ENCODE results near the gene RNU6-7.

The RNU6-7 gene

GRCh38 chr14:32225378-32225920 is 23.6 kb downstream of the RNU6-7 start:
- Mint-ChIP-seq H3K36me3 (peaks cover 3% of the 10 kb centered on the region), H3K27ac (no peak overlapping the region), H3K4me1 (ENCODE audit: low read depth) (no peaks in the 10 kb centered on the region), H3K4me3 (no peak overlapping the region), H3K27me3 (peaks cover 4% of the 10 kb centered on the region), H3K9me3 (ENCODE audit: low read depth) (no peaks in the 10 kb centered on the region)

GRCh38 chr14:32226056-32226455 is 24.2 kb downstream of the RNU6-7 start:
- peaks cover 3% of the 10 kb centered on the region for H3K36me3 Mint-ChIP-seq
- H3K27me3 Mint-ChIP-seq: peaks cover 3% of the 10 kb centered on the region
- no peak overlapping the region for H3K27ac Mint-ChIP-seq
- no peaks in the 10 kb centered on the region for H3K4me1 Mint-ChIP-seq (ENCODE audit: low read depth)
- H3K4me3 Mint-ChIP-seq: no peak overlapping the region
- H3K9me3 Mint-ChIP-seq (ENCODE audit: low read depth): no peaks in the 10 kb centered on the region

GRCh38 chr14:32230181-32230580 is 28.3 kb downstream of the RNU6-7 start:
- H3K27ac Mint-ChIP-seq: no peak overlapping the region
- H3K4me3 Mint-ChIP-seq: no peak overlapping the region
- peaks cover 11% of the 10 kb centered on the region for H3K4me1 Mint-ChIP-seq (ENCODE audit: low read depth)
- no peaks in the 10 kb centered on the region for H3K27me3 Mint-ChIP-seq
- no peaks in the 10 kb centered on the region for H3K9me3 Mint-ChIP-seq (ENCODE audit: low read depth)
- no peaks in the 10 kb centered on the region for H3K36me3 Mint-ChIP-seq

GRCh38 chr14:32230695-32231280 is 28.9 kb downstream of the RNU6-7 start:
- H3K36me3 Mint-ChIP-seq: no peaks in the 10 kb centered on the region
- H3K4me1 Mint-ChIP-seq (ENCODE audit: low read depth): peaks cover 11% of the 10 kb centered on the region
- H3K4me3 Mint-ChIP-seq: no peak overlapping the region
- no peaks in the 10 kb centered on the region for H3K9me3 Mint-ChIP-seq (ENCODE audit: low read depth)
- no peak overlapping the region for H3K27ac Mint-ChIP-seq
- H3K27me3 Mint-ChIP-seq: no peaks in the 10 kb centered on the region

GRCh38 chr14:32232481-32232880 is 30.6 kb downstream of the RNU6-7 start:
- no peaks in the 10 kb centered on the region for H3K36me3 Mint-ChIP-seq
- H3K9me3 Mint-ChIP-seq (ENCODE audit: low read depth): no peaks in the 10 kb centered on the region
- no peak overlapping the region for H3K27ac Mint-ChIP-seq
- no peaks in the 10 kb centered on the region for H3K27me3 Mint-ChIP-seq
- peaks cover 11% of the 10 kb centered on the region for H3K4me1 Mint-ChIP-seq (ENCODE audit: low read depth)
- H3K4me3 Mint-ChIP-seq: no peak overlapping the region

- peaks cover 11% of the 10 kb centered on the region for H3K4me1 Mint-ChIP-seq (ENCODE audit: low read depth)
- no peaks in the 10 kb centered on the region for H3K9me3 Mint-ChIP-seq (ENCODE audit: low read depth)
- no peak overlapping the region for H3K4me3 Mint-ChIP-seq
- H3K27me3 Mint-ChIP-seq: no peaks in the 10 kb centered on the region
- H3K27ac Mint-ChIP-seq: no peak overlapping the region
- H3K36me3 Mint-ChIP-seq: no peaks in the 10 kb centered on the region
These were observed 31.4 kb downstream of the RNU6-7 start for GRCh38 chr14:32233260-32233659.

GRCh38 chr14:32244404-32244803 is 42.6 kb downstream of the RNU6-7 start:
- Mint-ChIP-seq H3K4me1 (ENCODE audit: low read depth) (no peaks in the 10 kb centered on the region), H3K27me3 (peaks cover 1% of the 10 kb centered on the region), H3K36me3 (peaks cover 2% of the 10 kb centered on the region), H3K4me3 (no peak overlapping the region), H3K27ac (no peak overlapping the region), H3K9me3 (ENCODE audit: low read depth) (no peaks in the 10 kb centered on the region)

GRCh38 chr14:32246751-32247150 is 44.9 kb downstream of the RNU6-7 start:
- Mint-ChIP-seq H3K9me3 (ENCODE audit: low read depth) (no peaks in the 10 kb centered on the region), H3K27me3 (peaks cover 1% of the 10 kb centered on the region), H3K27ac (no peak overlapping the region), H3K4me1 (ENCODE audit: low read depth) (no peaks in the 10 kb centered on the region), H3K4me3 (no peak overlapping the region), H3K36me3 (no peaks in the 10 kb centered on the region)

GRCh38 chr14:32249371-32249770 is 47.5 kb downstream of the RNU6-7 start:
- Mint-ChIP-seq H3K4me3 (no peak overlapping the region), H3K36me3 (no peaks in the 10 kb centered on the region), H3K27ac (no peak overlapping the region), H3K4me1 (ENCODE audit: low read depth) (no peaks in the 10 kb centered on the region), H3K27me3 (no peaks in the 10 kb centered on the region), H3K9me3 (ENCODE audit: low read depth) (no peaks in the 10 kb centered on the region)

GRCh38 chr14:32249780-32250179 is 47.9 kb downstream of the RNU6-7 start:
- H3K36me3 Mint-ChIP-seq: no peaks in the 10 kb centered on the region
- H3K27ac Mint-ChIP-seq: no peak overlapping the region
- no peaks in the 10 kb centered on the region for H3K4me1 Mint-ChIP-seq (ENCODE audit: low read depth)
- no peaks in the 10 kb centered on the region for H3K9me3 Mint-ChIP-seq (ENCODE audit: low read depth)
- no peaks in the 10 kb centered on the region for H3K27me3 Mint-ChIP-seq
- H3K4me3 Mint-ChIP-seq: no peak overlapping the region

GRCh38 chr14:32250681-32251080 is 48.8 kb downstream of the RNU6-7 start:
- Mint-ChIP-seq H3K36me3 (no peaks in the 10 kb centered on the region), H3K27ac (no peak overlapping the region), H3K4me3 (no peak overlapping the region), H3K27me3 (no peaks in the 10 kb centered on the region), H3K9me3 (ENCODE audit: low read depth) (no peaks in the 10 kb centered on the region), H3K4me1 (ENCODE audit: low read depth) (no peaks in the 10 kb centered on the region)

GRCh38 chr14:32251530-32251929 is 49.7 kb downstream of the RNU6-7 start:
- H3K27me3 Mint-ChIP-seq: no peaks in the 10 kb centered on the region
- H3K36me3 Mint-ChIP-seq: no peaks in the 10 kb centered on the region
- no peaks in the 10 kb centered on the region for H3K9me3 Mint-ChIP-seq (ENCODE audit: low read depth)
- H3K27ac Mint-ChIP-seq: peak overlapping the region; percentile 30
- no peak overlapping the region for H3K4me3 Mint-ChIP-seq
- H3K4me1 Mint-ChIP-seq (ENCODE audit: low read depth): no peaks in the 10 kb centered on the region

Data from activated naive CD8-positive, alpha-beta T cell (primary cell).